ENCODE measurements around the gene SORBS2.
A peak's percentile ranks its signal among the peaks of the same experiment; 100 is the strongest.

The SORBS2 gene

DNA sequence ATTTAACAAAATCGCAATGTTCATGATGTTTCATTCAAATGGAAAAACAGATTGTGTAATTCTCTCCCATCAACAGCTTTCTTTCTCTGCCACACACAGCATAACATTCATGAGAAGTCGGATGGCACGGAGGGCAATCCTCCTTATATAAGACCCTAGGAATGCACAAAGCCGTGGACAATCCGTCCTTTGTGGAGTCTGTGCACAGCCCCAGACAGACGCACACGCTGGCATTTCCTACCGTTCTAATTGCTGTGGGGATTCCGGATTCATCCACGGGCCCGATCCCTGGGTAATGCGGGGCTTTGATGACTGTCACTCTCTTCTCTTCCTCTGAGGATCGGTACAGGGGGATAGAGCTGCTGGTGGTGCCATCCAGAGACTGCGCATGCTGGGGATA lies 154.8 kb downstream of the SORBS2 start:
- CTCF ChIA-PET, result interaction anchor here (0.6 to 1.2 kb wide), 2 partner anchors 16 to 364 kb away, joined by 3 read pairs; no protein-coding TSS in a partner anchor
- no peak for TF ChIP-seq CTCF (conservative IDR thresholded peaks at IDR 0.05; ENCODE audit: low read depth)

DNA sequence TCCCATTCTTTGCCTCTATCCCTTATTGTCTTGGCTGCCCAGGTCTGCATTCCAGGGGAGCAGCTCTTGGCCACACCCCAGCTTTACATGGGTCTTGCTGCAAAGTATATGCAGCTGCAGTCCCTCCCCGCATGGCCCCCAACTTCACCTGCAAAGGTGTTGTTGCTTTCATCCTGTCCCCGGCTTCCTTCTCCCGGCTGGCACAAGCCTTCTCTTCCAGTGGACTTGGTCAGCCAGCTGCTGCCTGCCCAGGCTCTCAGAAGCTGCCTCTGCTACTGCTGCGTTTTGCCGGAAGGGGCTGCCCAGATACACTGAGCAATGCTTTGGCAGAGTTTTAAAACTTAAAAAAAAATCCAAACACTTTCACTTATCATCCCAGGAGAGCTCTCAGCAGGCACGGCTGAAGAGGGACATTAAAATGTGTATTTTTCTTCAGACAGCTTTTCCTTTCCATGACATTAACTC lies 155.5 kb downstream of the SORBS2 start:
- no peak overlapping the region for H3K27ac ChIP-seq
- no peak for DNase-seq (ENCODE audit: low spot score)
- 0 out of 2 replicates have a peak, but pooled peaks have one; percentile 13 for TF ChIP-seq CTCF (conservative IDR thresholded peaks at IDR 0.05; ENCODE audit: low read depth)
- ChIA-PET CTCF (interaction anchor here (0.6 to 1.2 kb wide), 2 partner anchors 16 to 364 kb away, joined by 3 read pairs; no protein-coding TSS in a partner anchor), POLR2A (ENCODE audit: low non-redundant PET) (no interaction called here)

More for the DNA sequence above, 154.8 kb downstream of the SORBS2 start:
- H3K27ac ChIP-seq, result no peak overlapping the region
- DNase-seq (ENCODE audit: low spot score), result no peak
- POLR2A ChIA-PET (ENCODE audit: low non-redundant PET), result no interaction called here

DNA sequence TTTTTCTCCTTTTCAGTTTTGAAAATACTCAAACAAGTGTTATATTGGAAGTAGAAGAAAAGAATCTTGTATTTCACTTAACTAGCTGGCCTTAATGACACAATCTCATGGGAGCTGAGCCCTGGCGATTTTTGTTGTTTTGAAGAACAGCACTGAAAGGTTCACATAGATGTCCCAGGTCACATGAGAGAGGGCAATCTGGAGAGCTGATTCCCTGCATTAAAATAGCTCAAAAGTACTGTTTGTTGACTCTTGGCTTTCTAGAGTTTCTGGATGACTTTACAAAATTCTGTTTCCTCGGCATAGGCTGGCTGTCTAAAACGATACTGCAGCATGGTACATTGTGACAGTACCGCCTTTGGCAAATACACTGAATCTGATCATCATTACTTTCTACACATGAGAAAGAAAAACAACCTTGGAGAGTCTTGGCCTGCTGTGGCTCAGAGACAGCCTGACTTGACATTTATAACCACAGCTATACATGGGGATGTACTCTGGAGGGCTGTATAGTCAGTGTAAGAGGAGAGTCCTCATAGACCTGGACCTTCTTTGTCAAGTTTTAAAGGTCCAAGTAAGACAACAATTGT lies 156.9 kb downstream of the SORBS2 start:
- H3K27ac ChIP-seq, result no peak overlapping the region
- ChIA-PET POLR2A (ENCODE audit: low non-redundant PET) (no interaction called here), CTCF (no interaction called here)
- no peak for DNase-seq (ENCODE audit: low spot score)
- TF ChIP-seq CTCF (conservative IDR thresholded peaks at IDR 0.05; ENCODE audit: low read depth), result no peak

GRCh38 chr4:185654311-185654710 lies 157.7 kb downstream of the SORBS2 start:
- CTCF ChIA-PET, result interaction anchor here (0.7 kb wide), 1 partner anchor 14 kb away, joined by 3 read pairs; no protein-coding TSS in a partner anchor
- POLR2A ChIA-PET (ENCODE audit: low non-redundant PET), result no interaction called here
- H3K27ac ChIP-seq, result no peak overlapping the region
- TF ChIP-seq CTCF (conservative IDR thresholded peaks at IDR 0.05; ENCODE audit: low read depth), result no peak
- no peak for DNase-seq (ENCODE audit: low spot score)

DNA sequence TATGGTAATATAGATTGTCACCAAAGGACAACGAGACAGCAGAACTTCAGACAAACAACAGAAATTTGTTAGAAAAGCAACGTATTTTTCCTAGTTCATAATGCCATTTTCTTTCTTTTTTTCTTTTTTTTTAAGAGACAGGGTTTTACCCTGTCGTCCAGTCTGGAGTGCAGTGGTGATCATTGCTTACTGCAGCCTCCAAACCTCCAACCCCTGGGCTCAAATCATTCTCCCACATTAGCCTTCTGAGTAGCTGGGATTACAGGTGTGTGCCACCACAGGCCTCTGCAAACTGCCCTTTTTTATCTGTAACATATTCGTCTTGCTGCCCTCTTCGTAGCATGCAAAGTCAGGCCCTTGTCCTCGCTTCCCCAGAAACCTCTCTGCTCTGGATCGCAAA lies 160.1 kb downstream of the SORBS2 start:
- no peak overlapping the region for H3K27ac ChIP-seq
- no peak for DNase-seq (ENCODE audit: low spot score)
- TF ChIP-seq CTCF (conservative IDR thresholded peaks at IDR 0.05; ENCODE audit: low read depth), result no peak
- CTCF ChIA-PET, result no interaction called here
- POLR2A ChIA-PET (ENCODE audit: low non-redundant PET), result no interaction called here

DNA sequence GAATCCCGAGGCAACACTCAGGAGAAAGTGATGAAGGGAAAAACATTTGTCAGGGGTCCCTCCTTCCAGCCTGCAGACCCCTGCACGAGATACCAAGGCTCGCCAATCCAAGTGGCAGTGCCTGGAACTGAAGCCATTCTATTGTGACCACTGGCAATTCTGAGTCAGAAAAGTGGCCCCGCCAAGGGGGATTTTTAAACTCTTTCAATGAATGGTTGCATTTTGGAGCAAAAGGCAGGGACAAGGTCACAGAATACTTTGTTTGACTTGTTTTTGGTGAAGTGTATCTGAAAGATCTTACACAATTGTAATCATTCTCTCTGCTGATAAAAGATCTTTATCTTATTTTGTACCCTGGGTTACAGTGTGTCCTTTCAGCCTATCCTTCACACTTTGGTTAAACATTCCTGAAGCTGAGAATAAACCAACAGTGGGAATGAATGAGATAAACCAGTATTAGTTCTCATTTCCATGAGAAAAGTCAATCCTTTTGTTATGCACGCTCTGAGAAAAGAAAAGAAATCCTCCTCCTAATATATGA lies 160.8 kb downstream of the SORBS2 start:
- CTCF ChIA-PET, result no interaction called here
- DNase-seq (ENCODE audit: low spot score), result no peak
- no peak overlapping the region for H3K27ac ChIP-seq
- TF ChIP-seq CTCF (conservative IDR thresholded peaks at IDR 0.05; ENCODE audit: low read depth), result no peak
- POLR2A ChIA-PET (ENCODE audit: low non-redundant PET), result no interaction called here
